Gastroesophageal sphincter (tissue), 4 donors: ENCODE measurements around the gene PIP4K2B. TPM values are rescaled to one million over a fixed set of nuclear protein-coding genes. Genes with fewer than 3 reads are reported as not detected.

Source experiments
- ATAC-seq: fragments of 150-250 bp; one replicate; pipeline ENCODE4 v1.9.1; 2016; ENCODE audit warnings: mild to moderate bottlenecking, moderate library complexity
- H3K27ac ChIP-seq, 4 donors: fragments of 200-600 bp; sonication (generic) in 3 of 4; 1 replicate in 3 of 4; 2 replicates in 1 of 4; pipeline ENCODE4 v1.5.1; 2016 to 2019
- H3K27me3 ChIP-seq: fragments of 200-600 bp; sonication (generic); one replicate; pipeline ENCODE4 v1.5.1; 2019
- H3K36me3 ChIP-seq, 2 donors: fragments of 200-600 bp; sonication (generic); one replicate each; pipeline ENCODE4 v1.5.1; 2019; ENCODE audit warnings: control low read depth in 1 of 2
- H3K4me1 ChIP-seq, 3 donors: fragments of 200-600 bp; sonication (generic); 1 replicate in 2 of 3; 2 replicates in 1 of 3; pipeline ENCODE4 v1.5.1; 2016 to 2019; ENCODE audit warnings: control low read depth in 2 of 3
- H3K4me3 ChIP-seq, 2 donors: fragments of 200-600 bp; sonication (generic); one replicate each; pipeline ENCODE4 v1.5.1; 2019; ENCODE audit warnings: mild to moderate bottlenecking in 1 of 2, moderate library complexity in 1 of 2
- H3K9me3 ChIP-seq, 3 donors: fragments of 200-600 bp; sonication (generic); one replicate each; pipeline ENCODE4 v1.5.1; 2017 to 2019; ENCODE audit warnings: control low read depth in 2 of 3
- EP300 ChIP-seq: sonication (generic); formaldehyde crosslinking; IDR thresholded peaks from one replicate; pipeline ENCODE4 v1.6.1; 2017; ENCODE audit warnings: antibody characterized with exemption, mild to moderate bottlenecking
- POLR2A ChIP-seq, 2 donors: fragments of 450-650 bp; IDR thresholded peaks; one replicate each; pipeline ENCODE4 v1.6.1; 2017; ENCODE audit warnings: antibody characterized with exemption in 2 of 2, mild to moderate bottlenecking in 2 of 2, moderate library complexity in 1 of 2
- POLR2AphosphoS5 ChIP-seq: sonication (generic); formaldehyde crosslinking; IDR thresholded peaks from one replicate; pipeline ENCODE4 v1.6.1; 2017; ENCODE audit warnings: antibody characterized with exemption
- WGBS, 2 donors: methylation state at CpG; one replicate each; pipeline ENCODE4 v1.1.5; 2018; ENCODE audit warnings: low coverage in 1 of 2; 5-methylcytosine and 5-hydroxymethylcytosine counted together
- total RNA-seq, 4 donors: library from RNA; depleted of rRNA; stranded (reverse); fragments of >200 nt; gene quantifications; one replicate each; pipeline ENCODE4 v1.1.0, GENCODE V29; 2016
- TF ChIP-seq, protein P1 (sequence below), 4 experiments: fragments of 200-600 bp in 2 of 4; fragments of 450-650 bp in 2 of 4; sonication (generic) in 1 of 4; IDR thresholded peaks; one replicate each; pipeline ENCODE4 v1.5.1; 2017 to 2019; ENCODE audit warnings: antibody characterized with exemption in 4 of 4, mild to moderate bottlenecking in 2 of 4, moderate library complexity in 2 of 4

PIP4K2B gene
- total RNA-seq, 4 donors from 2014 or later, result 43.9 to 80.3 (median 62.1) TPM

GRCh38 chr17:38733282-38733981 lies 65.9 kb downstream of the PIP4K2B start:
- TF ChIP-seq, protein P1, sequence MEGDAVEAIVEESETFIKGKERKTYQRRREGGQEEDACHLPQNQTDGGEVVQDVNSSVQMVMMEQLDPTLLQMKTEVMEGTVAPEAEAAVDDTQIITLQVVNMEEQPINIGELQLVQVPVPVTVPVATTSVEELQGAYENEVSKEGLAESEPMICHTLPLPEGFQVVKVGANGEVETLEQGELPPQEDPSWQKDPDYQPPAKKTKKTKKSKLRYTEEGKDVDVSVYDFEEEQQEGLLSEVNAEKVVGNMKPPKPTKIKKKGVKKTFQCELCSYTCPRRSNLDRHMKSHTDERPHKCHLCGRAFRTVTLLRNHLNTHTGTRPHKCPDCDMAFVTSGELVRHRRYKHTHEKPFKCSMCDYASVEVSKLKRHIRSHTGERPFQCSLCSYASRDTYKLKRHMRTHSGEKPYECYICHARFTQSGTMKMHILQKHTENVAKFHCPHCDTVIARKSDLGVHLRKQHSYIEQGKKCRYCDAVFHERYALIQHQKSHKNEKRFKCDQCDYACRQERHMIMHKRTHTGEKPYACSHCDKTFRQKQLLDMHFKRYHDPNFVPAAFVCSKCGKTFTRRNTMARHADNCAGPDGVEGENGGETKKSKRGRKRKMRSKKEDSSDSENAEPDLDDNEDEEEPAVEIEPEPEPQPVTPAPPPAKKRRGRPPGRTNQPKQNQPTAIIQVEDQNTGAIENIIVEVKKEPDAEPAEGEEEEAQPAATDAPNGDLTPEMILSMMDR (IDR thresholded peaks at IDR 0.05), result no peak
- TF ChIP-seq POLR2AphosphoS5 (no peak), POLR2A (IDR thresholded peaks at IDR 0.05) (no peak), EP300 (no peak)
- peak overlapping the region in 2 of 4 donors; percentile 43 to 92 for H3K27ac ChIP-seq
- H3K9me3 ChIP-seq, result no peaks in the 10 kb centered on the region
- H3K4me1 ChIP-seq, result peaks cover 0 to 75% (median 17%) of the 10 kb centered on the region in 3 donors
- no peaks in the 10 kb centered on the region for H3K27me3 ChIP-seq
- 40% methylated on average over 1 of the region's 9 CpGs; no CpG with 5 or more reads in 1 of the 2 donors for WGBS, 2 donors
- ATAC-seq, result no peak
- H3K36me3 ChIP-seq, result peaks cover 0 to 52% of the 10 kb centered on the region in 2 donors
- H3K4me3 ChIP-seq, result no peak overlapping the region

DNA sequence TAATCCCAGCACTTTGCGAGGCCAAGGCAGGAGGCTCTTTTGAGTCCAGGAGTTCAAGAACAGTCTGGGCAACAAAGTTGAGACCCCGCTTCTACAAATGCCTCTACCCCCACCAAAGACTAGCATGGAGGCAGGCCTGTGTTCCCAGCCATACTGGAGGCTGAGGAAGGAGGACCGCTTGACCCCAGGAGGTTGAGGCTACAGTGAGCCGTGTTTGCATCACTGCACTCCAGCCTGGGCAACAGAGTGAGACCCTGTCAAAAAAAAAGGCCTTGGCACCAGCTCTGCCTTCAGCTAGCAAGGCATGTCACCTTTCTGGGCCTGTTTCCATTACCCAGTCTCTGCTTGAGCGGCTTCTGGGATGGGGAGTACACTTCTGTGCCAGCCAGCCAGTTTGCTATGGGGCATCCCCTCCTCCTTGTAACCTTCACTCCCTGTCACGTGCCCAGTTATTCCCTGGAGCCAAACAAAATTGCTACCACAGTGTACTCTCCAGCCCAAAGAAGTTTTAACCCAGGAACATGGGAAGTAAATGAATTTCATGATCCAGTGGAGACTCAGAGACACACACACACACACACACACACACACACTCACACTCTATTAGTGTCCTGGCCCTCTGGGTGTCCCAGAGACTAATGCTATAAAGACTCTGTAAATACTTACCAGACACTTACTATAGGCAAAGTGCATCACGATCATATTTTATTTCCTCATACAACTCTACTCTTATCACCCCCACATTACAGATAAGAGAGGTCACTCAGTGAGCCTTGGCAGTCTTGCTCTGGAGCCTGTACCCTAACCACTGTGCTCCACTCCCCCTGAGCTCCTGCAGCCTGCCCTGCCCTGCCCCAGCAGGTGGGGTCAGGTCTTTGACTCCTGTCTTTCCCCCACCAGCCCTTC lies 66.7 kb downstream of the PIP4K2B start:
- Histone ChIP-seq H3K9me3 (no peaks in the 10 kb centered on the region), H3K36me3 (peaks cover 0 to 47% of the 10 kb centered on the region in 2 donors), H3K27ac (peak overlapping the region in 3 of 4 donors; percentile 43 to 92 (median 91)), H3K4me3 (no peak overlapping the region), H3K27me3 (no peaks in the 10 kb centered on the region), H3K4me1 (peaks cover 0 to 79% (median 17%) of the 10 kb centered on the region in 3 donors)
- 10 to 63% methylated on average over 1 to 2 of the region's 7 CpGs for WGBS, 2 donors
- TF ChIP-seq POLR2AphosphoS5 (peak; percentile 33), EP300 (no peak), POLR2A (IDR thresholded peaks at IDR 0.05) (no peak)
- TF ChIP-seq, protein P1 (IDR thresholded peaks at IDR 0.05), result no peak
- no peak for ATAC-seq

DNA sequence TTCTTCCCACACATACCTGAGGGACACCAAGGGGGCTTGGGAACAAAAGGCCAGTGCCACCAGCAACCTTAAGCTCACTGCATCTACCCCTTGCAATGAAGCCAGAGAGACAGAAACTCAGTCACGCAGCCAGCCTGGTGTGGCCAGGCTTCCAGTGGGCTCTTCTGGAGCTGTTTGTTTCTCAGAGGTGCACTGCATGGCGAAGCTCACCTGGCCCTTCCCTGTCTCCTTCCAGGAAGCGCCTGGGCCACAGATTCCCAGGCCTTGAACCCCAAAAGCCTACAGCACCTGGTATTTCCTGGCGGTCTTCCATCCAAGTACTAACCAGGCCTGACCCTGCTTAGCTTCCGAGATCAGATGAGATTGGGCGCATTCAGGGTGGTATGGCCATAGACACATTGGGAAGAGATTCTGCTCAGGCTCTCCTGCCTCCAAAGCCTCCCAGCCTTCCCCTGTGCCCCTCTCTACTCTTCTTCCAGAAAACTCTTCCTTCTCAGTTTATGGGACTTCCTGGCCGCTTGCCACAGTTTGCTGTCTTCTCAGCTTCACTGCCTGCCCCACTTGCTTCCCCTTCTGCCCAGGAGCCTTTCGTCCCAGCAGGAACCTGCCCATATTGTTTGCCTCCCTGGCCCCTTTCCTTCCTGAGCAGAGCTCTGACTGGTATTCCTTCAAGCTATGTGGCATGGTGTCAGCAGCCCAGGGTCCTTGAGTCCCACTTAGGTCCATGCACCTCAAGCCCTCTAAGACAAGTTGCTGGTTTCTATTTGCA lies 67.6 kb downstream of the PIP4K2B start:
- Histone ChIP-seq H3K36me3 (peaks cover 0 to 43% of the 10 kb centered on the region in 2 donors), H3K27ac (peak overlapping the region in 3 of 4 donors; percentile 91 to 94 (median 92)), H3K4me1 (peaks cover 0 to 79% (median 17%) of the 10 kb centered on the region in 3 donors), H3K27me3 (no peaks in the 10 kb centered on the region), H3K4me3 (peak overlapping the region in 1 of 2 donors; percentile 81), H3K9me3 (no peaks in the 10 kb centered on the region)
- ATAC-seq, result no peak
- 71 to 72% methylated on average over 1 to 5 of the region's 8 CpGs for WGBS, 2 donors
- TF ChIP-seq POLR2A (IDR thresholded peaks at IDR 0.05) (no peak), POLR2AphosphoS5 (no peak), EP300 (no peak)
- TF ChIP-seq, protein P1 (IDR thresholded peaks at IDR 0.05), result no peak

DNA sequence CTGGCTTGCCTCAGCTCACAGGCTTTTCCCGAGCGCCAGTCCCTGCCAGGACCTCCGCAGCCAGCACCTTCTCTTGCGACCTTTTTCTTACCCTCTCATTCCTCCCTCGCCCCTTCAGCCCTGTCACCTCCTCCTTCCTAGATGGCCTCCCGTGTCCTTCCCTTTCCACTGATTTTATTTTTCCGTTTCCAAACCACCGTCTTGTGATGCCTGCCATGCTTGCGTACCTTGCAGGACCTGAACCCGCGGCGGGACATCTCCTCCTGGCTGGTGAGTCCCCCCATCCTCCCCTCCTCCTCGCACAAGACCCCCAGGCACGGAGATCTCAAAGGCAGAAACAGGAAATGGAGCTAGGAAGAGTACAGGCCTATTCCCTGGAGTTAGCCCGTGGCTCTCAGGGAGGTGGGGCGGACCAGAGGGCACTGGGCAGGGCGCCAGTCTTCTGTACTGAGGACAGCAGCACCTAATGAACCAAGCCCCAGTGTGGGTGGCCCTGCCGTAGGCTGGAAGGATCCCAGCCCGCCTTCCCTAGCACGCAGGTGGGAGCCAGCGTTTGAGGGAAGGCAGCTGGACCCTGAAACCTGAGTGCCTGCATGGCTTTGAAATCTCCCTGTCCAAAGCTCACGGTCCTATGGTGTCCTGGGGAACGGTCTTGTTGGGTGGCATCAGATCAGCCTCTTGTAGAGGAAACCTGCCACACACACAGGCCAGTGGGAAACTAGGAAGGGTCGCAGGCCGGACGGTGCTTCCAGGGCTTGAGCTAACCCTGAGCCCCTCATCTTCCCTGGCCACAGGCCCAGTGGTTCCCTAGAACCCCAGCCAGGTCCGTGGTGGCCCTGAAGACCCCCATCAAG lies 68.6 kb downstream of the PIP4K2B start:
- H3K9me3 ChIP-seq, result no peaks in the 10 kb centered on the region
- 1 to 9% methylated on average over 7 to 12 of the region's 27 CpGs for WGBS, 2 donors
- TF ChIP-seq EP300 (no peak), POLR2AphosphoS5 (no peak), POLR2A (IDR thresholded peaks at IDR 0.05) (no peak)
- TF ChIP-seq, protein P1 (IDR thresholded peaks at IDR 0.05), result no peak
- peak overlapping the region; percentile 73 to 81 for H3K4me3 ChIP-seq
- peak overlapping the region; percentile 76 to 94 (median 92) for H3K27ac ChIP-seq
- no peaks in the 10 kb centered on the region for H3K27me3 ChIP-seq
- H3K36me3 ChIP-seq, result peaks cover 0 to 38% of the 10 kb centered on the region in 2 donors
- peak; percentile 56 for ATAC-seq
- H3K4me1 ChIP-seq, result peaks cover 0 to 72% (median 17%) of the 10 kb centered on the region in 3 donors
